Neural crest cell (in vitro differentiated cells): ENCODE results near the gene GNA15. TPM values are rescaled to one million over a fixed set of nuclear protein-coding genes. Genes with fewer than 3 reads are reported as not detected.

ENCODE experiments used
- DNase-seq: peaks from one replicate; pipeline ENCODE4 v3.0.0; 2021; ENCODE audit warnings: low read depth, mixed read lengths, low spot score
- H3K27ac Mint-ChIP-seq: one replicate; pipeline ENCODE4 v1.8.0; 2021; ENCODE audit warnings: mild to moderate bottlenecking, mixed read lengths; ENCODE audit not compliant: unreplicated experiment
- H3K27me3 Mint-ChIP-seq: 2 replicates; pipeline ENCODE4 v1.8.0; 2021; ENCODE audit warnings: low read depth, mild to moderate bottlenecking, mixed read lengths
- H3K36me3 Mint-ChIP-seq: 2 replicates; pipeline ENCODE4 v1.8.0; 2021; ENCODE audit warnings: low read depth, mild to moderate bottlenecking, mixed read lengths
- H3K4me1 Mint-ChIP-seq: 2 replicates; pipeline ENCODE4 v1.8.0; 2021; ENCODE audit warnings: mixed read lengths
- H3K4me3 Mint-ChIP-seq: one replicate; pipeline ENCODE4 v1.8.0; 2021; ENCODE audit warnings: mild to moderate bottlenecking, mixed read lengths
- H3K9me3 Mint-ChIP-seq: 2 replicates; pipeline ENCODE4 v1.8.0; 2021; ENCODE audit warnings: mixed read lengths
- total RNA-seq: library from RNA; stranded (reverse); gene quantifications from 2 replicates; pipeline ENCODE4 v1.2.1, GENCODE V29; 2021
- TF ChIP-seq, protein P1 (sequence below): fragments of 200-600 bp; sonication (generic); conservative IDR thresholded peaks from 2 replicates; pipeline ENCODE4 v1.5.0; 2021; ENCODE audit warnings: antibody characterized with exemption, mild to moderate bottlenecking

Gene GNA15
- total RNA-seq, 1 donor from 2014 or later: not detected

DNA sequence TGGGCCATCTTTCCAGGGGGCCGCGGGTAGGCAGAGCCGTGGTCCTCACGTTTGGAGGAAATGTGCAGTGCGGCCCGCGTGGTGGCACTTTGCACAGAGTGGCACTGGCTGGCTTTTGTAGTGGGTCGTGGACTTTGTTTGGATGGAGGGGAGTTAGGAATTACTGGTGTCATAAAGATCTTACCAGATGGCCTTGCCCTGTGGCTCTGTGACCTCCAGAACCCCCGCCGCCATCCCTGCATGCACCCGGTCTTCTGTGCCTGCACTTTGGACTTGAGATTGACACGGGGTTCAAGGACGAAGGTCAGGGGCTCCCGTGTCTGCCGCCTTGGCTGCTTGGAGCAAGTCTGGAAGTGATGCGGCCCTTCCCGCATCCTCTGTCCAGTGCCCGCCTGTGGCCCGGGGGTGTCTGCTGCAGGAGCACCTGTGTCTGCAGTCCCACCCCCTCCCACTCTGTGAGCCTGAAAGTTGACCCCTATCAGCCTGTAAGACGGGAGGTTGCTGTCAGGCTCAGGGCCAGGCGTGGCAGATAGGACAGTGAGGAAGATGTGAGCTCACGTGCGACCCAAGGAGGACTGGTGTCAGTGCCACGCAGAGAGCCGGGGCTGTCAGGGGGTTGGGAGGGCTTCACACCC, 39.4 kb upstream of the GNA15 start:
- H3K4me1 Mint-ChIP-seq: peaks cover 16% of the 10 kb centered on the region

DNA sequence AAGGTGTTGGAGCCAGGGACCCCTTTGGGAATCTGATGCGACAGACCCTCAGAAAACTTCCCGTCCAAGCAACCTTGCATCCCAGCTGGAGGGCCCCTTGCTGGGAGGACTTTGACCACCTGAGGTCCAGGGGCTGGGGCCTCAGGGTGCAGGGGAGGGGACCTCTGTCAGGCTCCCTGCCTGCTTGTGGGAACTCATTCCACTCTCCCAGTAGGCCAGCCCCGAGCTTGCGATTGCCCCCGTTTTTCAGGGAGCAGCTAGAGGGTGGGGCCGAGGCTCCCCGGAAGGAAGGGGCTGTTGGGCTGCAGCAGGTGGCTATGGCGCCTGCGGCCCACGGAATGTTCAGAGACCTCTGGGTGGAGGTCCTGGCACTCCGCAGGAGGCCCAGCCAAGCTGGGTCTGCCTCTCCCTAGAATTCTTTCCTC, 38.9 kb upstream of the GNA15 start:
- H3K27ac Mint-ChIP-seq: no peak overlapping the region
- no peaks in the 10 kb centered on the region for H3K9me3 Mint-ChIP-seq
- H3K36me3 Mint-ChIP-seq: no peaks in the 10 kb centered on the region
- no peak for DNase-seq
- TF ChIP-seq, protein P1, sequence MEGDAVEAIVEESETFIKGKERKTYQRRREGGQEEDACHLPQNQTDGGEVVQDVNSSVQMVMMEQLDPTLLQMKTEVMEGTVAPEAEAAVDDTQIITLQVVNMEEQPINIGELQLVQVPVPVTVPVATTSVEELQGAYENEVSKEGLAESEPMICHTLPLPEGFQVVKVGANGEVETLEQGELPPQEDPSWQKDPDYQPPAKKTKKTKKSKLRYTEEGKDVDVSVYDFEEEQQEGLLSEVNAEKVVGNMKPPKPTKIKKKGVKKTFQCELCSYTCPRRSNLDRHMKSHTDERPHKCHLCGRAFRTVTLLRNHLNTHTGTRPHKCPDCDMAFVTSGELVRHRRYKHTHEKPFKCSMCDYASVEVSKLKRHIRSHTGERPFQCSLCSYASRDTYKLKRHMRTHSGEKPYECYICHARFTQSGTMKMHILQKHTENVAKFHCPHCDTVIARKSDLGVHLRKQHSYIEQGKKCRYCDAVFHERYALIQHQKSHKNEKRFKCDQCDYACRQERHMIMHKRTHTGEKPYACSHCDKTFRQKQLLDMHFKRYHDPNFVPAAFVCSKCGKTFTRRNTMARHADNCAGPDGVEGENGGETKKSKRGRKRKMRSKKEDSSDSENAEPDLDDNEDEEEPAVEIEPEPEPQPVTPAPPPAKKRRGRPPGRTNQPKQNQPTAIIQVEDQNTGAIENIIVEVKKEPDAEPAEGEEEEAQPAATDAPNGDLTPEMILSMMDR: no peak
- peaks cover 16% of the 10 kb centered on the region for H3K4me1 Mint-ChIP-seq
- H3K27me3 Mint-ChIP-seq: no peaks in the 10 kb centered on the region
- peak overlapping the region; percentile 85 for H3K4me3 Mint-ChIP-seq

More for the DNA sequence above, 39.4 kb upstream of the GNA15 start:
- no peaks in the 10 kb centered on the region for H3K9me3 Mint-ChIP-seq
- H3K27me3 Mint-ChIP-seq: no peaks in the 10 kb centered on the region
- peak overlapping the region; percentile 37 for H3K27ac Mint-ChIP-seq
- DNase-seq: no peak
- H3K36me3 Mint-ChIP-seq: no peaks in the 10 kb centered on the region
- H3K4me3 Mint-ChIP-seq: peak overlapping the region; percentile 85
- TF ChIP-seq, protein P1: no peak

DNA sequence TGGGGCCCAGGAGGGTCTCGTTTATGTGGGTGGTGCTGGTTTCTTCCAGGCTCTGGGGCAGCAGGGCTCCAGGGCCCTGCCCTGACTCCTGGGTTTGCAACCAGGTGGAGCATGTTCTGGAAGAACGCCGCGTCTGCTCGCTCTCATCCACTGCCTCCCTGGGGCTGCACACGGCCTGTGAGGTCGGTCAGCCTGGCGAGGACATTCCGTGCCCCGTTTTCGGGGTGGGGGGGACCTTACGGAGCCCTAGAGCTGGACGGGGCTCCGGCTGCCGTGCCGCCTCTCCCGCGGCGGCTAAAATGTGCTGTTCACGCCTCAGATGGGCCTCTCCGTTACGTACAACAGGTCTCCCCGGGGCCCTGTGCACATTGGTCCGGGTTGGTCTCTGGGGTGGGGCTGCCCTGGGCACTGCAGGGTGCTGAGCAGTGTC, 38.4 kb upstream of the GNA15 start:
- Mint-ChIP-seq H3K27me3 (no peaks in the 10 kb centered on the region), H3K4me1 (peaks cover 16% of the 10 kb centered on the region), H3K27ac (no peak overlapping the region), H3K36me3 (no peaks in the 10 kb centered on the region), H3K9me3 (no peaks in the 10 kb centered on the region), H3K4me3 (peak overlapping the region; percentile 62)
- no peak for DNase-seq
- TF ChIP-seq, protein P1: no peak

DNA sequence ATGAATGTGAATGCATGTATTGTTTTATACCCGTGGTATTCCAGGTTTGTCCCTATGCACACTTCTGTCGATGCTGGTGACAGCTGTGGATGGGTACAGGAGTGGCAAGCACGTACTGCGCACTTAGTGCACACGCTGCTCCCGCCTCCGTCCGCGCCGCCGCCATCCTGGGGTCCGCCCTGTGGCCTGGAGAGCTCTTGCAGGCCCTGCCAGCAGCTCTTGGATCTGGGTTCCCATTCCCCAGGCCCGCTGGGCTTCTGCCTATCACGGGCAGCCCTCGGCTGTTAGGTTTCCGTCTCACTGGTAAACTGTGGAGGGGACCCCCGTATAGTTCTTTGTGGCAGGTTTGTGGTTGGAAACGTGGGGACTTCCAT, 37.7 kb upstream of the GNA15 start:
- H3K4me1 Mint-ChIP-seq: peaks cover 16% of the 10 kb centered on the region
- no peak overlapping the region for H3K27ac Mint-ChIP-seq
- TF ChIP-seq, protein P1: no peak
- H3K36me3 Mint-ChIP-seq: no peaks in the 10 kb centered on the region
- DNase-seq: no peak
- no peaks in the 10 kb centered on the region for H3K9me3 Mint-ChIP-seq
- no peaks in the 10 kb centered on the region for H3K27me3 Mint-ChIP-seq
- peak overlapping the region; percentile 62 for H3K4me3 Mint-ChIP-seq

DNA sequence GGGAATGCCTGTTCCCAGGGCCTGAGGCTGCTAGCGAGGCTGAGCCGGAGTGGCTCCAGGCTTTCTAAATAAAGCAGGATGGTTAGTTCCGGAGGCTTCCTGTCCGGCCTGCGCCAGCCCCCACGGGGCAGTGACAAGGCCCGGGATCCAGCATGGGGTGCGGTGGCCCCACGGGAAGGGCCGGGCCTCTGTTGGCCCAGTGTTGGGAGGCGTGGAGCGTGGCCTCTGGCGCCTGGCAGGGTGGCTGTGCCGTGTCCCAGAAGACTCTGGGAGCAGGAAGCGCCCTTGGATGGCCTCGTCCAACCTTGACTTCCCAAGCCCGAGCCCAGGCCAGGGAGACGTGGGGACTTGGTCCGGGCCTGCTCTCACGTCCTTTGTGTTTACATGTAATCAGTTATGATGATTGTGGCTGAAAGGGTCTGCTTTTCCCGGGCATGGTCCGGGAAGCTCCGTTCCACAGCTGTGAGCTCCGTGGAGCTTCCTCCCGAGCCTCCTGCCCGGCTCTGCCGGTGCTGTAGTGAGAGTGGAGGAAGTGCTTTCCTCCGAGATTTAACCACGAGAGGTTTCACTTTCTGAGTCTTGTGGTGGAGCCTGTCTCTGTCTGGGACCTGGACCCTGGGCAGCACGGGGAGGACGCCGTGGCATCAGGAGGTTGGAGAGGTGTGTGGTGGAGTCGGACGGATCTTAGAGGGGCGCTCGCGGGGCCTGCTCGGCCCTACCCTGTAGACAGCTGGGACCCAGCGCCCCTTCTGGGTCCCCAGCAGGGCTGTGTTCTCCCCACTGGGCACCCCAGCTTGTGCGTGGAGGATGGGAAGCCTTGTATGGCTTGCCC, 37.1 kb upstream of the GNA15 start:
- H3K27ac Mint-ChIP-seq: peak overlapping the region; percentile 83
- no peaks in the 10 kb centered on the region for H3K27me3 Mint-ChIP-seq
- DNase-seq: no peak
- H3K36me3 Mint-ChIP-seq: no peaks in the 10 kb centered on the region
- no peaks in the 10 kb centered on the region for H3K9me3 Mint-ChIP-seq
- TF ChIP-seq, protein P1: no peak
- H3K4me3 Mint-ChIP-seq: peak overlapping the region; percentile 62
- peaks cover 16% of the 10 kb centered on the region for H3K4me1 Mint-ChIP-seq
